Thyroid gland (tissue), 4 donors: Measurements from ENCODE around the gene LEMD1.

Experiments
- POLR2A ChIP-seq, 2 donors: fragments of 450-650 bp; IDR thresholded peaks; one replicate each; pipeline ENCODE4 v1.6.1; 2017; ENCODE audit warnings: antibody characterized with exemption in 2 of 2, mild to moderate bottlenecking in 2 of 2, moderate library complexity in 1 of 2
- TF ChIP-seq, protein P1 (sequence below), 6 experiments: fragments of 200-600 bp in 3 of 6; fragments of 450-650 bp in 3 of 6; sonication (generic) in 3 of 6; IDR thresholded peaks; one replicate each; pipeline ENCODE4 v1.5.1; 2016 to 2019; ENCODE audit warnings: antibody characterized with exemption in 6 of 6, mild to moderate bottlenecking in 2 of 6, inconsistent platforms in 1 of 6, moderate library complexity in 1 of 6

GRCh38 chr1:205456868-205457745, 35.3 kb upstream of the LEMD1 start:
- TF ChIP-seq, protein P1, sequence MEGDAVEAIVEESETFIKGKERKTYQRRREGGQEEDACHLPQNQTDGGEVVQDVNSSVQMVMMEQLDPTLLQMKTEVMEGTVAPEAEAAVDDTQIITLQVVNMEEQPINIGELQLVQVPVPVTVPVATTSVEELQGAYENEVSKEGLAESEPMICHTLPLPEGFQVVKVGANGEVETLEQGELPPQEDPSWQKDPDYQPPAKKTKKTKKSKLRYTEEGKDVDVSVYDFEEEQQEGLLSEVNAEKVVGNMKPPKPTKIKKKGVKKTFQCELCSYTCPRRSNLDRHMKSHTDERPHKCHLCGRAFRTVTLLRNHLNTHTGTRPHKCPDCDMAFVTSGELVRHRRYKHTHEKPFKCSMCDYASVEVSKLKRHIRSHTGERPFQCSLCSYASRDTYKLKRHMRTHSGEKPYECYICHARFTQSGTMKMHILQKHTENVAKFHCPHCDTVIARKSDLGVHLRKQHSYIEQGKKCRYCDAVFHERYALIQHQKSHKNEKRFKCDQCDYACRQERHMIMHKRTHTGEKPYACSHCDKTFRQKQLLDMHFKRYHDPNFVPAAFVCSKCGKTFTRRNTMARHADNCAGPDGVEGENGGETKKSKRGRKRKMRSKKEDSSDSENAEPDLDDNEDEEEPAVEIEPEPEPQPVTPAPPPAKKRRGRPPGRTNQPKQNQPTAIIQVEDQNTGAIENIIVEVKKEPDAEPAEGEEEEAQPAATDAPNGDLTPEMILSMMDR (IDR thresholded peaks at IDR 0.05), result no peak
- no peak for TF ChIP-seq POLR2A (IDR thresholded peaks at IDR 0.05)
